HuH-7.5 (cell line): ENCODE results near the gene RNF213.

Experiments used
- DNase-seq: peaks from one replicate; pipeline ENCODE4 v3.0.0; 2011; ENCODE audit warnings: low spot score

RNF213 gene

GRCh38 chr17:80374039-80374731 is 113.5 kb downstream of the RNF213 start:
- DNase-seq: no peak

- DNase-seq: no peak
Observed at GRCh38 chr17:80374732-80375585, 114.3 kb downstream of the RNF213 start.

- DNase-seq: no peak
Observed at GRCh38 chr17:80376531-80376930, 115.9 kb downstream of the RNF213 start.

GRCh38 chr17:80377798-80378197 is 117.1 kb downstream of the RNF213 start:
- DNase-seq: no peak

- DNase-seq: no peak
Observed at GRCh38 chr17:80379348-80379747, 118.7 kb downstream of the RNF213 start.

- DNase-seq: no peak
Observed at GRCh38 chr17:80380068-80380467, 119.4 kb downstream of the RNF213 start.

- no peak for DNase-seq
Observed at GRCh38 chr17:80380555-80381002, 119.9 kb downstream of the RNF213 start.

- no peak for DNase-seq
Observed at GRCh38 chr17:80381416-80381923, 120.8 kb downstream of the RNF213 start.

- no peak for DNase-seq
Observed at GRCh38 chr17:80382446-80382845, 121.8 kb downstream of the RNF213 start.

- DNase-seq: no peak
Observed at GRCh38 chr17:80382956-80383355, 122.3 kb downstream of the RNF213 start.

- DNase-seq: no peak
Observed at GRCh38 chr17:80384078-80384960, 123.7 kb downstream of the RNF213 start.

GRCh38 chr17:80385046-80385445 is 124.4 kb downstream of the RNF213 start:
- no peak for DNase-seq

- no peak for DNase-seq
Observed at GRCh38 chr17:80386341-80386740, 125.7 kb downstream of the RNF213 start.

GRCh38 chr17:80387071-80387470 is 126.4 kb downstream of the RNF213 start:
- DNase-seq: no peak

GRCh38 chr17:80388175-80388574 is 127.5 kb downstream of the RNF213 start:
- no peak for DNase-seq

- DNase-seq: no peak
Observed at GRCh38 chr17:80388601-80389000, 127.9 kb downstream of the RNF213 start.

GRCh38 chr17:80389011-80389995 is 128.7 kb downstream of the RNF213 start:
- DNase-seq: no peak

- DNase-seq: no peak
Observed at GRCh38 chr17:80393241-80393890, 132.7 kb downstream of the RNF213 start.

- DNase-seq: no peak
Observed at GRCh38 chr17:80393961-80394360, 133.3 kb downstream of the RNF213 start.

GRCh38 chr17:80394629-80395216 is 134.1 kb downstream of the RNF213 start:
- no peak for DNase-seq
